ENCODE measurements around the gene MDGA2. TPM values are rescaled to one million over a fixed set of nuclear protein-coding genes. Genes with fewer than 3 reads are reported as not detected.
"Not testable (repeated sequence)": the region's sequence is repeated elsewhere in the genome, so short reads cannot be mapped to it uniquely, and the experiment has no call there.

Gene MDGA2
- total RNA-seq, 1 donor from 2014 or later, result 1.3 TPM

- no peak for DNase-seq (ENCODE audit: extremely low spot score, unreplicated experiment)
- H3K9me3 Mint-ChIP-seq, result peaks cover 4% of the 10 kb centered on the region
- no peaks in the 10 kb centered on the region for H3K36me3 Mint-ChIP-seq
- TF ChIP-seq, protein P1, sequence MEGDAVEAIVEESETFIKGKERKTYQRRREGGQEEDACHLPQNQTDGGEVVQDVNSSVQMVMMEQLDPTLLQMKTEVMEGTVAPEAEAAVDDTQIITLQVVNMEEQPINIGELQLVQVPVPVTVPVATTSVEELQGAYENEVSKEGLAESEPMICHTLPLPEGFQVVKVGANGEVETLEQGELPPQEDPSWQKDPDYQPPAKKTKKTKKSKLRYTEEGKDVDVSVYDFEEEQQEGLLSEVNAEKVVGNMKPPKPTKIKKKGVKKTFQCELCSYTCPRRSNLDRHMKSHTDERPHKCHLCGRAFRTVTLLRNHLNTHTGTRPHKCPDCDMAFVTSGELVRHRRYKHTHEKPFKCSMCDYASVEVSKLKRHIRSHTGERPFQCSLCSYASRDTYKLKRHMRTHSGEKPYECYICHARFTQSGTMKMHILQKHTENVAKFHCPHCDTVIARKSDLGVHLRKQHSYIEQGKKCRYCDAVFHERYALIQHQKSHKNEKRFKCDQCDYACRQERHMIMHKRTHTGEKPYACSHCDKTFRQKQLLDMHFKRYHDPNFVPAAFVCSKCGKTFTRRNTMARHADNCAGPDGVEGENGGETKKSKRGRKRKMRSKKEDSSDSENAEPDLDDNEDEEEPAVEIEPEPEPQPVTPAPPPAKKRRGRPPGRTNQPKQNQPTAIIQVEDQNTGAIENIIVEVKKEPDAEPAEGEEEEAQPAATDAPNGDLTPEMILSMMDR (conservative IDR thresholded peaks at IDR 0.05), result no peak
- H3K27ac Mint-ChIP-seq, result no peak overlapping the region
- no peaks in the 10 kb centered on the region for H3K4me1 Mint-ChIP-seq (ENCODE audit: unreplicated experiment)
- no peak overlapping the region for H3K4me3 Mint-ChIP-seq
- no peaks in the 10 kb centered on the region for H3K27me3 Mint-ChIP-seq
These were observed 467.8 kb downstream of the MDGA2 start for GRCh38 chr14:47207617-47208016.

GRCh38 chr14:47200740-47201139, 474.7 kb downstream of the MDGA2 start:
- Mint-ChIP-seq H3K36me3 (no peaks in the 10 kb centered on the region), H3K27me3 (no peaks in the 10 kb centered on the region), H3K9me3 (no peaks in the 10 kb centered on the region), H3K4me1 (ENCODE audit: unreplicated experiment) (no peaks in the 10 kb centered on the region), H3K4me3 (no peak overlapping the region), H3K27ac (no peak overlapping the region)
- no peak for DNase-seq (ENCODE audit: extremely low spot score, unreplicated experiment)
- TF ChIP-seq, protein P1 (conservative IDR thresholded peaks at IDR 0.05), result no peak

DNA sequence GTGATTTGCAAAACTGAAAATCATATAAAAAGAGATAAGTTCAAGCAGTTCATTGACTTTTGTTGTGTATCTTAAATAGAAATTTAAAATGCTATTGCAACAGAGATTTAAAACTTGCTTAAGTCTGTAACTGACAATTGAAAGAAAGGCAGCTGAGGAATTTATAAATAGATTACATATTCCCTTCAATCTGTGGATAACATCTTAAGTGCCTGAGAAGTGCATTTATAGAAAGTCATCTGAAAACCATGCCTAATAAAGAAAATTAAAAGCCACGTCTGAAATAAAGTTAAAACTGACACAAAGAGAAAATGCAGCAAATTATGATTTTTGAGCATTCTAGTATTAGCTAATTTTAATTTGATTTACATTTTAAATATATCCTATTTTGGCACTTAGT, 479.8 kb downstream of the MDGA2 start:
- Mint-ChIP-seq H3K9me3 (no peaks in the 10 kb centered on the region), H3K27me3 (no peaks in the 10 kb centered on the region), H3K36me3 (no peaks in the 10 kb centered on the region), H3K4me3 (no peak overlapping the region), H3K4me1 (ENCODE audit: unreplicated experiment) (peaks cover 9% of the 10 kb centered on the region), H3K27ac (no peak overlapping the region)
- DNase-seq (ENCODE audit: extremely low spot score, unreplicated experiment), result no peak
- TF ChIP-seq, protein P1 (conservative IDR thresholded peaks at IDR 0.05), result no peak

DNA sequence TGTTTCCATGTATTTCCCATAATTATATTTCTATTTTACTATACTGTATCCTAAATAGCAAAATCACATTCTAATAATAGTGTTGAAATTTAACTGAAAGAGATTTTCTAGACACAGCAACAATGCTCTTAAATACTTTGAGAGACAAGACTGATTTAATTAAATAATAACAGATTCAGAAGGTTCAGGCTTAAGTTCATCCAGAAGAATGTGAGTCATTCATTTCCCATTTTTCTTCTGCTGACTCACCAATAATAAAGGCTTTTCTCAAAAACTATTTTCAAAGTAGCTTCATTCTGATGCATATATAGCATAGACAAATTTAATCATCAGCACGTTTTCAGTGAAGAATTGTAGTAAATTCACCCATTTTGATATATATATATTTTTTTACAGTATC, 481.4 kb downstream of the MDGA2 start:
- Mint-ChIP-seq H3K27ac (no peak overlapping the region), H3K9me3 (no peaks in the 10 kb centered on the region), H3K4me3 (no peak overlapping the region), H3K27me3 (no peaks in the 10 kb centered on the region), H3K4me1 (ENCODE audit: unreplicated experiment) (peaks cover 9% of the 10 kb centered on the region), H3K36me3 (no peaks in the 10 kb centered on the region)
- TF ChIP-seq, protein P1 (conservative IDR thresholded peaks at IDR 0.05), result no peak
- no peak for DNase-seq (ENCODE audit: extremely low spot score, unreplicated experiment)

DNA sequence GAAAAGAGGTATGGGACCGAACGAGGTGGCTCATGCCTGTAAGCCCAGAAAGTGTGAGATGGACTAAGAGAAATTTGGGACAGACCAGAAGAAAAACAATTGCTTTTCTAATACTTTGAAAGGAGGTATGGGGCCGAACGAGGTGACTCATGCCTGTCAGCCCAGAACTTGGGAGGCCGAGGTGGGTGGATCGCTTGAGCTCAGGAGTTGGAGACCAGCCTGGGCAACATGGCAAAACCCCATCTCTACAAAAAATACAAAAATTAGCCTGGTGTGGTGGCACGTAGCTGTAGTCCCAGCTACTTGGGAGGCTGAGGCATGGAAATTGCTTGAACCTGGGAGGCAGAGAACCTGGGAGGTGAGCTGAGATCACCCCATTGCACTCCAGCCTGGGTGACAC, 483.2 kb downstream of the MDGA2 start:
- H3K27me3 Mint-ChIP-seq; H3K4me1 Mint-ChIP-seq (ENCODE audit: unreplicated experiment); DNase-seq (ENCODE audit: extremely low spot score, unreplicated experiment); H3K4me3 Mint-ChIP-seq; H3K27ac Mint-ChIP-seq; H3K36me3 Mint-ChIP-seq; H3K9me3 Mint-ChIP-seq: not testable (repeated sequence)

DNA sequence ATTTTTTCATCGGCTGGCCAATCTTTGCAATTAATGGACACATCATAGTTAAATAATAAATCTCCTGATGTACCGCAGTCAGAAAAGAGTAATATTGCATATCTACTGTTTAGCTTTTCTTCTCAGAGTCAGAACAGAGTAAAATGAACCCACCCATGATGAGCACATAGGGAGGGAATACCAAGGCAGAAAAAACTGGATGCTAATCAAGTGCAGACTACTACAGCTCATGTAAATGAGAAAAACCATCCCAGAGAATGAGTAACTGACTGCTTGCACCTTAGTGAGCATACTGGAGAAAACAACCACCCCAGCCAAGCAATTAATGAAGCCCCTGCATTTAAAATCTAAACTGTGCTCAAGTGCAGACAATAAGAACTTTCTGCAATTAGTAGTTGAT, 483.7 kb downstream of the MDGA2 start:
- Mint-ChIP-seq H3K4me1 (ENCODE audit: unreplicated experiment) (peaks cover 9% of the 10 kb centered on the region), H3K4me3 (no peak overlapping the region), H3K27ac (no peak overlapping the region), H3K27me3 (no peaks in the 10 kb centered on the region), H3K36me3 (no peaks in the 10 kb centered on the region), H3K9me3 (no peaks in the 10 kb centered on the region)
- no peak for DNase-seq (ENCODE audit: extremely low spot score, unreplicated experiment)
- TF ChIP-seq, protein P1 (conservative IDR thresholded peaks at IDR 0.05), result no peak
